Spinal cord (tissue), 10 donors: Measurements from ENCODE around the gene WWTR1. TPM values are rescaled to one million over a fixed set of nuclear protein-coding genes. Genes with fewer than 3 reads are reported as not detected.
A peak's percentile ranks its signal among the peaks of the same experiment; 100 is the strongest.

ENCODE experiments used
- DNase-seq, 6 donors: peaks; one replicate each; pipeline versions ENCODE4 v3.0.0 to v3.0.0-alpha.2; 2013 to 2015; ENCODE audit warnings: low spot score in 6 of 6, low read depth in 4 of 6
- H3K27ac ChIP-seq: one replicate; pipeline ENCODE4 v1.5.1; 2013; ENCODE audit warnings: low read depth, low read length, control low read depth
- H3K27me3 ChIP-seq: one replicate; pipeline ENCODE4 v1.6.1; 2013; ENCODE audit warnings: low read length; ENCODE audit not compliant: control insufficient read depth, insufficient read depth
- H3K36me3 ChIP-seq: one replicate; pipeline ENCODE4 v1.6.1; 2013; ENCODE audit warnings: low read length; ENCODE audit not compliant: control insufficient read depth, insufficient read depth
- H3K4me1 ChIP-seq: one replicate; pipeline ENCODE4 v1.6.1; 2013; ENCODE audit warnings: low read length; ENCODE audit not compliant: control insufficient read depth, insufficient read depth
- H3K4me3 ChIP-seq: one replicate; pipeline ENCODE4 v1.5.1; 2013; ENCODE audit warnings: low read depth, low read length, control low read depth
- H3K9me3 ChIP-seq: one replicate; pipeline ENCODE4 v1.6.1; 2013; ENCODE audit warnings: low read length; ENCODE audit not compliant: control insufficient read depth, insufficient read depth
- WGBS: methylation state at CpG from one replicate; pipeline ENCODE4 v1.1.5; 2013; ENCODE audit warnings: missing lambda C conversion rate; ENCODE audit not compliant: insufficient coverage; 5-methylcytosine and 5-hydroxymethylcytosine counted together
- polyA plus RNA-seq, 2 donors: library from polyadenylated mRNA; unstranded; fragments of 120-200 nt; gene quantifications; one replicate each; pipeline ENCODE4 v1.2.1, GENCODE V29; 2013; ENCODE audit not compliant: insufficient read length in 2 of 2
- total RNA-seq, 2 donors: library from RNA; depleted of rRNA in 1 of 2; stranded (reverse); fragments of 120-200 nt in 1 of 2; fragments of >200 nt in 1 of 2; gene quantifications; one replicate each; pipeline versions ENCODE4 v1.2.3 to v1.2.4, GENCODE V29; 2013 to 2014
- donor health status: healthy.

The WWTR1 gene
- total and polyA plus RNA-seq, 4 donors, result 41.7 to 58.8 (median 44.1) TPM

- Histone ChIP-seq H3K27me3 (no peaks in the 10 kb centered on the region), H3K4me1 (no peaks in the 10 kb centered on the region), H3K36me3 (no peaks in the 10 kb centered on the region), H3K27ac (no peak overlapping the region), H3K9me3 (no peaks in the 10 kb centered on the region), H3K4me3 (no peak overlapping the region)
- DNase-seq, result no peak
- no CpG with 5 or more reads among the region's 5 CpGs for WGBS
Observed at GRCh38 chr3:149563114-149563513, 94.7 kb downstream of the WWTR1 start.

GRCh38 chr3:149560617-149561016 is 97.2 kb downstream of the WWTR1 start:
- DNase-seq, result no peak
- no peak overlapping the region for H3K4me3 ChIP-seq
- H3K27me3 ChIP-seq, result no peaks in the 10 kb centered on the region
- no peak overlapping the region for H3K27ac ChIP-seq
- WGBS, result no CpG with 5 or more reads among the region's 4 CpGs
- H3K36me3 ChIP-seq, result no peaks in the 10 kb centered on the region
- no peaks in the 10 kb centered on the region for H3K9me3 ChIP-seq
- peaks cover 6% of the 10 kb centered on the region for H3K4me1 ChIP-seq

- Histone ChIP-seq H3K9me3 (no peaks in the 10 kb centered on the region), H3K27me3 (no peaks in the 10 kb centered on the region), H3K27ac (peak overlapping the region; percentile 1), H3K36me3 (no peaks in the 10 kb centered on the region), H3K4me1 (peaks cover 6% of the 10 kb centered on the region), H3K4me3 (no peak overlapping the region)
- DNase-seq, result no peak
- WGBS, result 100% methylated on average over 3 of the region's 3 CpGs
Observed at GRCh38 chr3:149560001-149560400, 97.8 kb downstream of the WWTR1 start.

- DNase-seq, result no peak
- Histone ChIP-seq H3K9me3 (no peaks in the 10 kb centered on the region), H3K4me1 (peaks cover 6% of the 10 kb centered on the region), H3K4me3 (no peak overlapping the region), H3K27me3 (no peaks in the 10 kb centered on the region), H3K27ac (peak overlapping the region; percentile 1), H3K36me3 (no peaks in the 10 kb centered on the region)
- no CpG with 5 or more reads among the region's 1 CpG for WGBS
Observed at GRCh38 chr3:149559525-149559924, 98.3 kb downstream of the WWTR1 start.

GRCh38 chr3:149555927-149556326 is 101.9 kb downstream of the WWTR1 start:
- Histone ChIP-seq H3K4me3 (no peak overlapping the region), H3K27me3 (no peaks in the 10 kb centered on the region), H3K36me3 (no peaks in the 10 kb centered on the region), H3K4me1 (peaks cover 14% of the 10 kb centered on the region), H3K27ac (peak overlapping the region; percentile 54), H3K9me3 (no peaks in the 10 kb centered on the region)
- WGBS, result 71% methylated on average over 1 of the region's 2 CpGs
- DNase-seq, result no peak

- no CpG with 5 or more reads among the region's 4 CpGs for WGBS
- H3K36me3 ChIP-seq, result no peaks in the 10 kb centered on the region
- H3K9me3 ChIP-seq, result no peaks in the 10 kb centered on the region
- H3K27me3 ChIP-seq, result no peaks in the 10 kb centered on the region
- H3K4me3 ChIP-seq, result no peak overlapping the region
- peak overlapping the region; percentile 91 for H3K27ac ChIP-seq
- H3K4me1 ChIP-seq, result peaks cover 14% of the 10 kb centered on the region
- DNase-seq, result peak in 2 of 6 donors; percentile 56 to 61
Observed at GRCh38 chr3:149554826-149555225, 103.0 kb downstream of the WWTR1 start.

- no peaks in the 10 kb centered on the region for H3K36me3 ChIP-seq
- H3K27me3 ChIP-seq, result no peaks in the 10 kb centered on the region
- H3K4me1 ChIP-seq, result peaks cover 14% of the 10 kb centered on the region
- peak in 3 of 6 donors; percentile 69 to 93 (median 84) for DNase-seq
- H3K27ac ChIP-seq, result peak overlapping the region; percentile 91
- no peak overlapping the region for H3K4me3 ChIP-seq
- no peaks in the 10 kb centered on the region for H3K9me3 ChIP-seq
- 19% methylated on average over 9 of the region's 13 CpGs for WGBS
Observed at GRCh38 chr3:149553781-149554451, 103.9 kb downstream of the WWTR1 start.

GRCh38 chr3:149552700-149553099 is 105.1 kb downstream of the WWTR1 start:
- 100% methylated on average over 1 of the region's 2 CpGs for WGBS
- H3K9me3 ChIP-seq, result no peaks in the 10 kb centered on the region
- no peaks in the 10 kb centered on the region for H3K36me3 ChIP-seq
- no peak overlapping the region for H3K4me3 ChIP-seq
- H3K27me3 ChIP-seq, result no peaks in the 10 kb centered on the region
- H3K27ac ChIP-seq, result peak overlapping the region; percentile 91
- peaks cover 20% of the 10 kb centered on the region for H3K4me1 ChIP-seq
- no peak for DNase-seq

- Histone ChIP-seq H3K4me1 (peaks cover 24% of the 10 kb centered on the region), H3K4me3 (no peak overlapping the region), H3K9me3 (no peaks in the 10 kb centered on the region), H3K27ac (no peak overlapping the region), H3K36me3 (no peaks in the 10 kb centered on the region), H3K27me3 (no peaks in the 10 kb centered on the region)
- no peak for DNase-seq
Observed at GRCh38 chr3:149551500-149551899, 106.3 kb downstream of the WWTR1 start.

GRCh38 chr3:149548669-149549065 is 109.2 kb downstream of the WWTR1 start:
- peak overlapping the region; percentile 70 for H3K27ac ChIP-seq
- H3K27me3 ChIP-seq, result no peaks in the 10 kb centered on the region
- no peaks in the 10 kb centered on the region for H3K36me3 ChIP-seq
- peaks cover 12% of the 10 kb centered on the region for H3K4me1 ChIP-seq
- no peak overlapping the region for H3K4me3 ChIP-seq
- no CpG with 5 or more reads among the region's 4 CpGs for WGBS
- DNase-seq, result no peak
- H3K9me3 ChIP-seq, result no peaks in the 10 kb centered on the region
